Measurements from ENCODE around the gene LDB3.

LDB3 gene

DNA sequence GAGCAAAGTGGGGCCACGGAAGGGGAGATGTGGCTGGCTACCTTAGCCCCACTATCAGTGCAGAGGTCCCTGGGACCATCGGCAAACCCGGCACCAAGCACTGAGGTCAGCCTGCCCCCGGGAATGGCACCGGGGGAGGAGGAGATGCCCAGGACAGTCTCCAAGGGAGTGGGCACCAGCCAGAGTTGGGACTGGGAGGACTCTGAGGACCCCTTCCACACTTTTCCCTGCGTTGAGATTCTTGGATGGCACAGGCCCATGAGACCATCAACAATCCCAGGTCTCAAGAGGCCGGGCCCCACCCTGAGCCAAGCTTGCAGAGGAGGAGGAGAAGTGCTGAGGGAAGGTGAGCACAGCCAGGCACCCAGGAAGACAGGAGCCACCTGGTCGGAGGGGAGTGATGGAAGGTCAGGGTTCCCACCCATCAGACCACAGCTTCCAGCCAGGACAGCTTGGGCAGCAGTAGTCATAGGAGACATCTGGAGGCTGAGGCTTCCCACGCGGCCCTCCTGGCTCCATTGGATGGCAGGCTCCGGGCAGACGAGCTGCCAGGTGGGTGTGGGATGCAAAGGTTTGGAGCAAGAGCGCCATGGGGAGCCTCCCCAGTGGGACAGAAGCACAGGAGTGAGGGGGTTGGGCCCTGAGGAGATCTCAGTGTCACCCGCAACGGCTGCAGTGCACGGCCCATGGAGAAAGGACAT lies 16.5 kb upstream of the LDB3 start:
- DNase-seq, result no peak

DNA sequence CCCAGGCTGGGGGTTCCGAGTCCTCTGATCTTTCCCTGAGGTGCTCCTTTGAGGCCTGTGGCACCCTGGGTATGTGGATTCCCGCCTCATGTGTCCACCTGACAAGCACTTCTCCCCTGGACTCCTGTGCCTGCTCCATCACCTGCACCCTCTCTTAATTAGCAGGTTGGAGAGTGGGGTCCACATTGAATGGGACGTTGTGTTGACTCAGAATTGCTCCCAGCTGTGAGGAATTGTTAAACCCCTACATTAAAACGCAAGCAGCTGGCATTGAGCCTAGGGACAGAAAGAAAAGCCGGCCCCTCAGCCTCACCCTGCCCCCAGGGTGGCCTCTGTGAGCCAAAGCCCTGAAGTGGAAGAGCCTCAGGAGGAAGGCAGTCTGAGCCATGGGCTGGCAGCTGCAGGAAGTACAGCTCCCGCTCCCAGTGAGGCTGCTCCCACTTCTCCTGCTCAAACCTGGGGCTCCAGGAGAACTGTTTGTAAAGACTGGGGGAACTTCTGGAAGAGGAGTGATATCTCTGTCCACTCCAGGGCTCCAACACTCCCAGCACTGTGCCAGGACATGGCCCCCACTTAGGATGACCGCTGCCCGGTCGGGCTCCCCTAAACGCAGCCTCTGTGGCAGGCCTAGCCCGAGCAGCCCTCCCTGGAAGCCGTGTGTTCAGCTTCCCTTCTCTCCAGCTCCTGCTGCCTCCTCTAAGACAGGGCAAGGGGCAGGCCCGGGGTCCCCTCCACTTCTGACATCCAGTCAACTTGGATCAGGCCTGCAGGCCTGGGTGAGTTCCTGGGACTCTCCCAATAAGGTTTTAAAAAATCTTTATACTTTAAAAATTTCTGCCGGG lies 15.7 kb upstream of the LDB3 start:
- DNase-seq, result no peak

DNA sequence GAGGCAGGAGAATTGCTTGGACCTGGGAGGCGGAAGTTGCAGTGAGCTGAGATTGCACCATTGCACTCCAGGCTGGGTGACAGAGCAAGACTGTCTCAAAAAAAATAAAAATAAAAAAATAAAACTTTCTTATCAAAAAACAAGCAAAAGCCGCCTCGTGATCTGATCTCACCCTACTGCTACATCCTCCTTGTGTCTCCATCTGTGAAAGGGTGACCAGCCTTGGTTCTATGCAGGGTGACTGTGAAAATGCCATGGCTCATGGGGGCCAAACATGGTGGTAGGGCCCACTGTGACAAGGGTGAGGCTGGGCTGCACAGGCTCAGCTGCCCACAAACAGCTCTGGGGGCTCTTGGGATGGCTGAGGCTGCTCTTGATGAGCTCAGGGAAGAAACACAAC lies 14.9 kb upstream of the LDB3 start:
- DNase-seq, result no peak

DNA sequence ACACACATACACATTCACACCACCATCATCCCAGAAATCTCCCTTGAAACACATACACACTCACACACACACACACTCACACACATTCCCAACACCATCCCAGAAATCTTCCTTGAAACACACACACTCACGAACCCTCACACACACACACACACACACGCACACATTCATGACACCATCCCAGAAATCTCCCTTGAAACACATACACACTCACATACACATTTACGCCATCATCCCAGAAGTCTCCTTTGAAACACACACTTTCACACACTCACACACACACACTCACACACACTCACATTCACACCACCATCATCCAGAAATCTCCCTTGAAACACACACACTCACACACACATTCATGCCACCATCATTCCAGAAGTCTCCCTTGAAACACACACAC lies 14.3 kb upstream of the LDB3 start:
- no peak for DNase-seq

DNA sequence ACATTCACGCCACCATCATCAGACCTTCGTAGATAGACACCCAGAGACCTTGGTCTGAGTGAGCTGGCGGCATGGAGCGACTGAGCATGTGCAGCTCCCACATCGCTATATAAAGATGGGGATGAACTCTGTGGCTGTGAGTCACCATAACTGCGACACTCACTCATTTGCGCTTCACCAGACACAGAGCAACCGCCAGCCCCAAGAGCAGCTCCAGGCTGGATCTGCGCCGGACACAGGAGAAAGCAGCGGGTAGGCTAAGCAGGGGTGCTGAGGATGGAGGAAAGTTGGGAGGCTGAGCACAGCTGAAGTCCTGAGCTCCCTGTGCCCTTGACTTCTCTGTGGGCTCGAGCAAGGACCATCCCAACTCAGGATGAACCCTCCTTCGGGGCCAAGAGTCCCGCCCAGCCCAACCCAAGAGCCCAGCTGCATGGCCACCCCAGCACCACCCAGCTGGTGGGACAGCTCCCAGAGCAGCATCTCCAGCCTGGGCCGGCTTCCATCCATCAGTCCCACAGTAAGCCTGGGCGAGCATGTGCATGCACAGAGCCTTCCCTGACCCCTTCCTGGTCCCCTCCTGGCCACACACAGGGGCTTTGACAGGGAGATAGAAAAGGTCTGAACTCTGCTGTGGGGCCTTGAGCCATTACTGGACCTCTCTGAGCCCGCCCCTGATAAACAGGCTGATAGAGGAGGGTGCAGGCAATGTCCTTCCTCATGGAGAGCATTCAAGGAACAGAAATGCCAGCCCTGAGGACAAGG lies 13.7 kb upstream of the LDB3 start, which contains the start of gene OPN4:
OPN4 (plus strand) TSS at position 137 of the 762 bp plus-strand sequence; CDS start at position 374, 237 bp downstream.
- no peak for DNase-seq

DNA sequence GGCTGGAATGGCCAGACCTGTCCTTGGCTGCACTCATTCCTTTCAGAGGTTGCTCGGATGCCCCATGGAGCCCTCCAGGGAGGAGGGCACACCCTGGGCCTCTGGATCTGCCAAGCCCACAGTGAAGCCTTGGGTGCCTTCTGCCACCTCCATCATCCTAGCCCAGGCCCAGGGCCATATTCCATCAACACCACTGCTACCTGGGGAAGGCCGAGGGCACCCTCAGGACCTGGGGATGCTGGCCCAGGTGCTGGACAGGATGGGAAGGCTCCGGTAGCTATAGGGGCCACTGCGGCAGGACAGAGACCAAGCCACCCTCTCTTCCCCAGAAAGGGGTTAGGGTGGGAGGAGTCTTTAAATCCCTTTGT lies 13.2 kb upstream of the LDB3 start:
- DNase-seq, result no peak

DNA sequence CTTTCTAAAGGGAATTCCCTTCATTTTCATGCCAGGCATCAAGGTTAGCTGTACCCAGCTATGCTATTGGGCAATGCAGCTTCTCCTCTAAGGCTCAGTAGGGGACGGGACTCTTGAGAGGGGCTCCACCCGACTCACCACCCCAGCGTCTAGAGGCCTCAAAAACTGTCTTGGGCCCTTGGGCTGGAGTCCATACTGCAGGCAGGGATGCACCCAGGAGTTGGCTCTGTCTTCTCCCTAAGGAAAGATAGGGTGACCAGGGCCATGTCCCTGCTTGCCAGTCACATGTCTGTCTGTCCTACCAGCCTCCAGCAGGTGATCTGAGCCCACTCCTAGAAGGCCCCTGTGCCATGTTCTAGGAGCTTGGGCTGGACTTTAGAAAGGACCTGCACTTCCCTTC lies 12.7 kb upstream of the LDB3 start:
- no peak for DNase-seq

DNA sequence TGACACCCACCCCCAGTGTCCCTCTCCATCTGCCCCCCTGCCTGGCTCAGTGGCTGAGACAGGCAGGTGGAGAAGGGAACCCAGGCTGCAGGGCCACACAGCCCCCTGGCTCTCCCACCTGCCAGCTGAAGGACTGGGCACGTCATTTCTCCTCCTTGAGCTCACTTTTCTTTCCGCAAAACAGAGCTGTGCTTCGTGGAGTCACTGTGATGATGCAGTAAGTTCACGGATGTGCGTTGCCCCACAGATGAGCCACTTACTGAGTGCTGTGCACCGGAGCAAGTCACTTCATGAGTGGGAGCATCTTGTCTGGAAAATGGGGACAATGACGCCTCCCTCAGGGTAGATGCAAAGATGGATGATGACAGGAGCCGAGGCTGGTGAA lies 11.3 kb upstream of the LDB3 start:
- DNase-seq, result no peak

DNA sequence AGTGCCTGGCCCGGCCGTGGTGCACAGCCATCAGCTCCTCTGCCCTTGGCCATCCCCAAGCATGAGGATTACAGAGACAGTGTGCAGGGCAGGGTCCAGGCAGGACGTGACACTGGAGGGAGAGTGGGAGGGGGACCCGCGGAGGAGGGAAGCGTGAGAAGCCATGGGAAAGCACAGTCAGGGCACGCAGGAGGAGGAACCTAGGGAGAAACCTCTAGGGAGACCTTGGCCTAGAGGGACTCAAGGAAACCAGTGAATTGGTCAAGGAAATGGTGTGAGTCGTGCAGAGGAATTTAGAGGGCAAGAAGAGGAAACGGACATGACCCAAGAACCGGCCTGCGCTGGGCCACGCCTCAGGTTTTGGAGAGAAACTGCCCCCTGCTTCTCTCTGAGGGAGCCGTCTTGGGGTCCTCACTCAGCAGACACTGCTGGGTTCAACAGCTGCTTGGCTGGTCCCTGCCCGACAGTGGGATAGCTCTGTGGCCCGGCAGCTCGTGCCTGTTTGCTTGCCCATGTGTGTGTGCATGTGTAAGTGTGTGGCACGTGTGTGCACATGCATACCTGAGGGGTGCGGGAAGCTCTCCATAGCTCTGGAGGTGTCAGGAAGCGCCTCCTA lies 10.8 kb upstream of the LDB3 start:
- no peak for DNase-seq

DNA sequence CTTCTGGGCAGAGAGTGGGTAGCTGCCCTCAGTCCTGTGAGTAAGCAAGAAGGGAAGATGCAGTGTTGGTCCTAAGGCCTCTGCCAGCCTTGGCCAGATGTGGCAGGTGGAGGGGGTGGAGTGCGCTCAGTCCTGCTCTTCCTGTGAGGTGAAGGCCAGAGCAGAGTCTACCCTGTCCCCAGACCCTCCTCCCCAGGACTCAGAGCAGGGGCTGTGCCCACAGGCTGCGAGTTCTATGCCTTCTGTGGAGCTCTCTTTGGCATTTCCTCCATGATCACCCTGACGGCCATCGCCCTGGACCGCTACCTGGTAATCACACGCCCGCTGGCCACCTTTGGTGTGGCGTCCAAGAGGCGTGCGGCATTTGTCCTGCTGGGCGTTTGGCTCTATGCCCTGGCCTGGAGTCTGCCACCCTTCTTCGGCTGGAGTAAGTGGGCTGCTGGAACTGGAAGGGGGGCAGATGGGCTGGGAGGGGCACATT lies 10.0 kb upstream of the LDB3 start:
- DNase-seq, result no peak

DNA sequence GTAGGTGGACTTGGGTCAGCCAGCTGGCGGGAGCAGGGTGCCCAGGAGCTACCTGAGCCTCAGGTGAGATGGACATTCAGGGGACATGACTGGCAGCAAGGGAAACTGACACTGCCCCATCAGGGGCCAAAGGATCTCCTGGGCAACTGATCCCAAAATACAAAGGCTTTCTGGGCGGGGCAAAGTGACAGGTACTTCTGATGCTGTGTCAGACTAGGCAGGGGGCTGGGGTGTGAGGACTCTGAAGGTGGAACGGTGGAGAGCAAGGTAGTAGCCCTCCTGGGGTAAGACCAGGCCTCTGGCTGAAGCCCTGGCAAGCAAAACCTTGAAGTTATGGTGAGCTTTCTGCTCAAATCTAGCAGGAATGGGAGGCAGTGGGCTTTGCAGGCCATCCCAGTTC lies 9.6 kb upstream of the LDB3 start:
- DNase-seq, result no peak

DNA sequence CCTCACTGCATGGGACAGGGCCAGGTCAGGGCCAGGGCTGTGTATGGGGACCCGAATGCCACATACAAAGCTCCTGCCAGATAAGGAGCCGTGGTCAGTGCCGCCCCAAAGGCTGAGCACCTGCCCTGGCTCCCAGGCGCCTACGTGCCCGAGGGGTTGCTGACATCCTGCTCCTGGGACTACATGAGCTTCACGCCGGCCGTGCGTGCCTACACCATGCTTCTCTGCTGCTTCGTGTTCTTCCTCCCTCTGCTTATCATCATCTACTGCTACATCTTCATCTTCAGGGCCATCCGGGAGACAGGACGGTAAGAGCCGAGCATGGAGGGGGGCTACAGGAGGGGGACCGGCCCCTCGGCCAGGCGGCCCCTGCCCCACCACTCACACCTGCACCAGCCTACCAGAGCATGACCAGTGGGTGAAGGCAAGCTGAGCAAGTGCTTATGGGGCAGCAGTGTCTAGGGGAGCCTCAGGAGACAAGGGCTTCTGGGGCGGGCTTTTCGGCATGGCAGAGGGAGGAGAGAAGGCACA lies 9.1 kb upstream of the LDB3 start:
- no peak for DNase-seq

DNA sequence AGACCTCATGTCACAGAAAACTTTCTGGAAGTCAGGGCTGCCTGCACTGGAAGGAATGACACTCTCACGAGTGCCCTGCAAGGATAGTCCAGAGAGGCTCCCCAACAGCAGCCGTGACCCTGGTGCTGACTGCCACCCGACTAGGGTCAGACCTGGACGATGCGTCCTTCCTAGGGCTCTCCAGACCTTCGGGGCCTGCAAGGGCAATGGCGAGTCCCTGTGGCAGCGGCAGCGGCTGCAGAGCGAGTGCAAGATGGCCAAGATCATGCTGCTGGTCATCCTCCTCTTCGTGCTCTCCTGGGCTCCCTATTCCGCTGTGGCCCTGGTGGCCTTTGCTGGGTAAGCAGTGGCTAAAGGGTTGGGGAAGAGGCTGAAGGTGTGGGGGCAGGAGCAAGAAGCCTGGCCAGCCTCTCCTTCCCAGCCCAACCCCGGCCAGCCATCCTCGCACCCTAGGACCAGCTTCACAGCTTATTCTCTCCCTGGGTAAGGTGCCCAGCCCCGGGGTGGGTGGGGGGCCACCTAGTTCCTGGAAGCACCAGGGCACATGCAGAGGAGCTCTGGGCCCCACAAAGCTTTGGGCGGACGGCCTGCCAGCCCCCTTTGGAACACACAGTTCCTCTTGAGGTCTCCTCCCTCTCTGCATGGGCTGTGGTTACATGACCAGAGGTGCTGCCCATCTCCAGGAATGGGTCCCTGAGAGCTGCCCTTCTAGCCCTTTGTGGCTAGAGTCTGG lies 8.4 kb upstream of the LDB3 start:
- no peak for DNase-seq

DNA sequence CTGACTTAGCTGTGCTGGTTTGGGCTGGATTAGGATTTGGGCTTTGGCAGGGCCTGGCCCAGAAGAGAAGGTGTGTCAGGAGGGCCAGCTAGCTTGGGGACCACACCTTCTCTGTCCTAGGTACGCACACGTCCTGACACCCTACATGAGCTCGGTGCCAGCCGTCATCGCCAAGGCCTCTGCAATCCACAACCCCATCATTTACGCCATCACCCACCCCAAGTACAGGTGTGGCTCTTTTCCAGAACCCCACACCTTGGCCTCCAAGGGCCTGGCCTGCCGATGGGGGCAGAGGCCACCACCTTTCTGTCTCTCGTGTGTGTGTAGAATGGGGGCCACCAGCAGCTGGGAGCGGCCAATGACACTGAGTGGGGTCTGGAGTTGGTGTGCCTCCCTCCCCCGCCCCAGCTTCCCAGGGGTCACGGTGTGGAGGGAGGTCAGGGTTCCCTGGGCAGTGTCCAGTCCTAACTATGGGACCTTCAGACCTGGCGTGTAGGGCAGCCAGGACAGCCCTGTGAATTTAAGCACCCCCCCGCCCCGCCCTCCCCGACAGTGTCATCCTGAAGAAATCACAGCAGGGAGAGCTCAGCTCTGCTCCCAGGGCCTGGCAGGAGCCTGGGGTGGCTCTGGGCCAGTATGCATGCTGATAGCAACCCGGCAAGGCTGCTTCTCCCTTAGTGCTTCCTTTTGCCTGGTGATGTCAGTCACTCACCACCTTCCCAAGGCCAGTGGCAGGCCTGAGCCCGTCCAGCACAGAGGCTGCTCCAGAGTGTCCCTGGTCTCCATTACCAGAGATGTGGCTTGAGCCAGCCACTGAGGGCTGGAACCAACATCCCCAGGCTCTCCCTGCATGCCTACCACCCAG lies 6.9 kb upstream of the LDB3 start:
- no peak for DNase-seq

DNA sequence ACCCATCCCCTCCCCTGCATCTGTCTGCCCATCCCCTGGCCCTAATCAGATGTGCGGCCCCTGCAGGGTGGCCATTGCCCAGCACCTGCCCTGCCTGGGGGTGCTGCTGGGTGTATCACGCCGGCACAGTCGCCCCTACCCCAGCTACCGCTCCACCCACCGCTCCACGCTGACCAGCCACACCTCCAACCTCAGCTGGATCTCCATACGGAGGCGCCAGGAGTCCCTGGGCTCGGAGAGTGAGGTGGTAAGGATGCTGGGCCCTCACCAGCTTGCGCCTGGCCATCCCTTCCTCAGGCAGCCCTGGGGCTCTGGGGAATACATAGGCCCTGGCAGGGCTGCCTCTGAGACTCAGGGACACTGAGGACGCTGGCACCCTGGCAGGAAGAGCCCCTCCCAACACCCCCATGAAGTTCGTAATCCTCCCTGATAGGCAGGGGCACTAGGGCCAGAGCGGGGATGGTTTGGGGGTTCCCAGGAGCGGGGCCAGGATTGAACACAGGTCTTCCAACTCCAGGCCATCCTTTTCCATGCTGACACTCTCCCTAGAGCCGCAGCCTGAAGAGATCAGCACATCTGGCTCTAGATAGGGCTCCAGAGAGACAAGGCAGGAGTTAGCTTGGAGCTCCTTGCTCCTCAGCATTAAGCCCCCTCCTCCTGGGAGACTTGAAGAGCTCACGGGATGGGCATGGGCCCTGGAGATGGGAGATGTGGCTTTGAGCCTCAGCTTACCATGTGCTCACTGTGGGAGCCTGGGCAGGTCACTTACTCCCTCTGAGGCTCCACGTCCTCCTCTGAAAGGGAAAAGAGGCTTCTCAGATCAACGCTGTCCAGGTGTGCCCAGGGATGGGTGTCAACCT lies 5.9 kb upstream of the LDB3 start:
- no peak for DNase-seq

DNA sequence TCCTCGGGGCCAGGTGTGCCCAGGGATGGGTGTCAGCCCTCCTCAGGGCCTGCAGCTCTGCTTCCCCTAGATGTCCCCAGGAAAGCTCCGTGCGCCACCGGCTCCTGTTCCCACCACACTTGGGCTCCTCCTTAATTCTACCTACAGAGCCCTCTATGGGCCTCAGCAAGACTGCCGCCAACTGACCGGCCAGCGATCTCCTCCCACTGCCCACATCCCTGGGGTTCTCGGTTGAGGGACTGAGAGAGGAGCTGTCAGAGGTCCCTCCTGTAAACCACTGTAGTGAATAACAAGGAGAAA lies 5.3 kb upstream of the LDB3 start:
- no peak for DNase-seq

DNA sequence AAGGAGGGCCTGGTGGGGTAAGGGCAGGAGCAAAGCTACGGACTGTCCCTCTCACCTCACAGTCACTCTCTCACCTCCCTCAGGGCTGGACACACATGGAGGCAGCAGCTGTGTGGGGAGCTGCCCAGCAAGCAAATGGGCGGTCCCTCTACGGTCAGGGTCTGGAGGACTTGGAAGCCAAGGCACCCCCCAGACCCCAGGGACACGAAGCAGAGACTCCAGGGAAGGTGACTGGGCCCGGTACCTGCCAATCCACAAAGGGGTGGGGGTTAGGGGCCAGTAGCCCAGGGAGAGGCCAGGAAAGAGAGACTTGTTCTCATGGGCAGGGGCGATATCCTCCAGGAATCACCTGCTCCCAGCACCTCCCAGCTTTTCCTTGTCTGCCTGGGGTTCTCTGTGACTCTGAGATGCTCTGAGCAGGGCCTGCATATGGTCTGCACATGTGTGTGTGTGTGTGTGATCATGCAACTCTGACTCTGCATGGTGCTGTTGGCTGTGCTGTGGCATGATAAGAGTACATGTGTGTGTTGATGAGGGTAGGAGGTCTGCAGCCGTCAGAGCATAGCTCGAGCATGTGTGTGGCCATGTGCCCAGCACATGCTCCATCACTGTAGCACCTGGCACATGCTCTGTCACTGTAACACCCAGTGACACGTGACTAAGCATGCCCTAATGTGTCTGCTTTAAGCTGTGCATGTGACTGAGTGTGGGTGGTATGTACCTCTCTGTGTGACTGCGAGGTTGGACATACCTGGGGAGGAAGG lies 4.6 kb upstream of the LDB3 start:
- no peak for DNase-seq

DNA sequence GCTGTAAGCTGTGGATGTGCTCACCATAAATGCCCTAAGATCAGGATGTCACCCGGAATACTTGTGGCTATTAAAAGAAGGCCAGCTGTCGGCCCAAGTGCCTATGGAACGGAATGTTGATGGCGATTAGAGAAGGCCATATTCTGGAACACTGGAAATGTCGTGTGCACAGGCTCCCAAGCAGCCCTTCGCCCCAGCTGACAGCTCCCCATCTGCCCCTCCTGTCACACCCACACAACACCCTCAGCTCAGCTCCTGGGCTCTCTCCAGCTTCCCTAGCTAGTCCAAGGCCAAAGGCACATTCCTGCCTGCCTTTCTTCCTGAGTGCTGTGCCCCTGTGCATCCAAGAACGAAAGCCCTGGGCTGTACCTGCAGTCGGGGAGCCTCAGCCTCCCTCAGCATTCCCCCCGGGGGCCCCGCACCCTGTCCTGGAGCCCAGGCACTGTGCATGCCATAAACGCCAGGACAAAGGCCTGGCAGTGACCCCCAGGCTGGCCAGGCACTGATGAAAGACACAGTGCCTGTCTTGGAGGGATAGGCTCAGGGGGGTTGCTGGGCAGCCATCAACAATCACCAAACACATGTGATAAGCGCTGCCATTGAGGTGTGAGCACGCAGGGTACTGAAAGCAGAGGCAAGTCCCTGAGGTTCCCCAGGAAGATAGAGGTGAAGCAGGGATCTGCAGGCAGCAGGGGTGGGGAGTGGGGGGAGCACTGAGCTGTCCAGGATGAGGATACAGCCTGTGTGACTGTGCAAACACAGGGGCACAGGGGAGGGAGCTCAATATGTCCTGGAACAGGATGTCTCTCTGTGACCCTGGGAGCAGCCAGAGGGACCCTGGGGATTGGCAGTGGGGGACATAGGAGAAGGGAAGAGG lies 3.7 kb upstream of the LDB3 start:
- DNase-seq, result no peak

DNA sequence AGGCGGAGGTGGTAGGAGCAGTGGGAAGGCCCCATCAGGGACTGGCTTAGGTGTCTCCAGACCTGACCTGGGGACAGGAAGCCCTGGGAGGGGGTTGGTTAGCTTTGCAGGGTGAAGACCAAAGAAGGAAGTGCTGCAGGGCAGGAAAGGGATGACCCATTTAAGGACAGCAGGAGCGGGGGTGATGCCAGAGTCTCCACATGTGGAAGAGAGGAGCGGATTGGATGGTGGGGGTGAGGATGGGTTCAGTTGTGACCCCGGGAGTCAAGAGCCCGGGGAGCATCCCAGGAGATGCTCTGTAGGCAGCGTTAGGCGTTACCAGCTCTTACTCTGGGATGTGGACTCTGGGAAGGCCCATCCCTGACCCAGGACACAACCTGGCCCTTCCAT lies 3.1 kb upstream of the LDB3 start:
- DNase-seq, result no peak

Measured in inflammatory macrophage treated with lipopolysaccharide for 4 hours (primary cell).